Keratinocyte (primary cell): ENCODE results near the gene TSBP1. TPM values are rescaled to one million over a fixed set of nuclear protein-coding genes. Genes with fewer than 3 reads are reported as not detected.

ENCODE experiments used
- DNase-seq: peaks from one replicate; pipeline ENCODE4 v3.0.0-alpha.2; 2011; ENCODE audit warnings: low read depth, missing footprints, low spot score
- FAIRE-seq: peaks from 2 replicates; lab custom pipeline; 2011; peaks lifted over from hg19 to GRCh38; lab: Jason Lieb, UNC
- H2AFZ ChIP-seq: 2 replicates; pipeline ENCODE4 v1.6.0; 2012; ENCODE audit warnings: low read length, control low read depth, inconsistent platforms; ENCODE audit not compliant: control insufficient read depth
- H3K27ac ChIP-seq: 2 replicates; pipeline ENCODE4 v1.5.1; 2011; ENCODE audit warnings: low read length; ENCODE audit not compliant: control insufficient read depth, insufficient read depth
- H3K27me3 ChIP-seq: 3 replicates; pipeline ENCODE4 v1.6.0; 2011; ENCODE audit warnings: low read length; ENCODE audit not compliant: control insufficient read depth, insufficient read depth; ENCODE audit errors: extremely low read depth
- H3K36me3 ChIP-seq, 2 experiments: 2 replicates in 1 of 2; 3 replicates in 1 of 2; pipeline ENCODE4 v1.5.1; 2011; ENCODE audit warnings: low read length in 2 of 2, mild to moderate bottlenecking in 1 of 2; ENCODE audit not compliant: control insufficient read depth in 2 of 2, insufficient read depth in 2 of 2; ENCODE audit errors: extremely low read depth in 1 of 2
- H3K4me1 ChIP-seq: 3 replicates; pipeline ENCODE4 v1.5.1; 2011; ENCODE audit warnings: low read length; ENCODE audit not compliant: control insufficient read depth, insufficient read depth; ENCODE audit errors: extremely low read depth
- H3K4me2 ChIP-seq: 3 replicates; pipeline ENCODE4 v1.6.0; 2011; ENCODE audit warnings: low read depth, low read length; ENCODE audit not compliant: control insufficient read depth, insufficient read depth; ENCODE audit errors: extremely low read depth
- H3K4me3 ChIP-seq, 3 experiments: fragments of 200-600 bp in 1 of 3; sonication (generic) in 1 of 3; 2 replicates in 2 of 3; 3 replicates in 1 of 3; pipeline ENCODE4 v1.5.1; 2011 to 2016; ENCODE audit warnings: low read length in 3 of 3, mild to moderate bottlenecking in 3 of 3, control low read depth in 2 of 3, inconsistent platforms in 1 of 3, low read depth in 1 of 3, mixed read lengths in 1 of 3, mixed run types in 1 of 3, moderate library complexity in 1 of 3; ENCODE audit not compliant: control insufficient read depth in 2 of 3, insufficient read depth in 2 of 3; ENCODE audit errors: extremely low read depth in 1 of 3
- H3K79me2 ChIP-seq: 2 replicates; pipeline ENCODE4 v1.6.0; 2012; ENCODE audit warnings: low read length; ENCODE audit not compliant: control insufficient read depth, insufficient read depth
- H3K9ac ChIP-seq: 3 replicates; pipeline ENCODE4 v1.6.0; 2011; ENCODE audit warnings: low read length; ENCODE audit not compliant: control insufficient read depth, insufficient read depth; ENCODE audit errors: extremely low read depth
- H3K9me1 ChIP-seq: 3 replicates; pipeline ENCODE4 v1.6.0; 2011; ENCODE audit warnings: low read length; ENCODE audit not compliant: control insufficient read depth, insufficient read depth; ENCODE audit errors: extremely low read depth
- H3K9me3 ChIP-seq: 2 replicates; pipeline ENCODE4 v1.5.1; 2012; ENCODE audit warnings: low read depth, low read length; ENCODE audit not compliant: control insufficient read depth
- H4K20me1 ChIP-seq: 3 replicates; pipeline ENCODE4 v1.6.0; 2011; ENCODE audit warnings: low read length; ENCODE audit not compliant: control insufficient read depth, insufficient read depth; ENCODE audit errors: extremely low read depth
- EZH2 ChIP-seq: IDR thresholded peaks from one replicate; pipeline ENCODE4 v1.6.1; 2012; ENCODE audit warnings: inconsistent platforms, mild to moderate bottlenecking, low read length, moderate library complexity
- dilution Hi-C: fragments of 300-500 bp; cut with MboI; formaldehyde crosslinking; loops from one replicate; pipeline ENCODE4 v1.7.0; 2020; ENCODE audit warnings: low sequenced_read_pairs; ENCODE audit not compliant: extremely low pct_ligation_motif_present
- polyA plus RNA-seq, 5 experiments: library from polyadenylated mRNA; depleted of rRNA in 3 of 5; stranded (reverse) in 3 of 5; stranded (forward) in 1 of 5; unstranded in 1 of 5; fragments of >200 nt; gene quantifications; 1 replicate in 1 of 5; 2 replicates in 3 of 5; 3 replicates in 1 of 5; pipeline versions ENCODE4 v1.2.1 to v1.2.3, GENCODE V29; 2011 to 2012; ENCODE audit warnings: missing spikeins in 2 of 5, low read depth in 1 of 5, low replicate concordance in 1 of 5
- TF ChIP-seq, protein P1 (sequence below), 3 experiments: IDR thresholded peaks in 1 of 3; conservative IDR thresholded peaks in 1 of 3; optimal IDR thresholded peaks in 1 of 3; 2 replicates in 2 of 3; 3 replicates in 1 of 3; pipeline versions ENCODE3 to v1.5.1; 2011; ENCODE audit warnings: low read length in 3 of 3, mild to moderate bottlenecking in 3 of 3, moderate library complexity in 2 of 3, control low read depth in 1 of 3, inconsistent platforms in 1 of 3; ENCODE audit not compliant: insufficient read depth in 2 of 3; ENCODE audit errors: extremely low read depth in 1 of 3

The TSBP1 gene
- polyA plus RNA-seq, 1 donor (not counting 4 experiments of a cell fraction or from before 2014, with no cell fraction given) = not detected

GRCh38 chr6:32405656-32406055 lies 34.0 kb upstream of the TSBP1 start:
- dilution Hi-C loops = no loop called here
- peaks cover 17% of the 10 kb centered on the region for H3K27me3 ChIP-seq
- no peak overlapping the region for H3K27ac ChIP-seq

GRCh38 chr6:32402812-32403211 lies 31.1 kb upstream of the TSBP1 start:
- TF ChIP-seq EZH2 = no peak
- TF ChIP-seq, protein P1, sequence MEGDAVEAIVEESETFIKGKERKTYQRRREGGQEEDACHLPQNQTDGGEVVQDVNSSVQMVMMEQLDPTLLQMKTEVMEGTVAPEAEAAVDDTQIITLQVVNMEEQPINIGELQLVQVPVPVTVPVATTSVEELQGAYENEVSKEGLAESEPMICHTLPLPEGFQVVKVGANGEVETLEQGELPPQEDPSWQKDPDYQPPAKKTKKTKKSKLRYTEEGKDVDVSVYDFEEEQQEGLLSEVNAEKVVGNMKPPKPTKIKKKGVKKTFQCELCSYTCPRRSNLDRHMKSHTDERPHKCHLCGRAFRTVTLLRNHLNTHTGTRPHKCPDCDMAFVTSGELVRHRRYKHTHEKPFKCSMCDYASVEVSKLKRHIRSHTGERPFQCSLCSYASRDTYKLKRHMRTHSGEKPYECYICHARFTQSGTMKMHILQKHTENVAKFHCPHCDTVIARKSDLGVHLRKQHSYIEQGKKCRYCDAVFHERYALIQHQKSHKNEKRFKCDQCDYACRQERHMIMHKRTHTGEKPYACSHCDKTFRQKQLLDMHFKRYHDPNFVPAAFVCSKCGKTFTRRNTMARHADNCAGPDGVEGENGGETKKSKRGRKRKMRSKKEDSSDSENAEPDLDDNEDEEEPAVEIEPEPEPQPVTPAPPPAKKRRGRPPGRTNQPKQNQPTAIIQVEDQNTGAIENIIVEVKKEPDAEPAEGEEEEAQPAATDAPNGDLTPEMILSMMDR (optimal IDR thresholded peaks at IDR 0.05 in 1 of 3, IDR thresholded peaks at IDR 0.05 in 1 of 3, conservative IDR thresholded peaks at IDR 0.05 in 1 of 3; ENCODE audit: extremely low read depth in 1 of 3, insufficient read depth in 2 of 3, low read length in 3 of 3) = no peak
- Histone ChIP-seq H3K4me1 (peaks cover 4% of the 10 kb centered on the region), H2AFZ (no peak overlapping the region), H3K36me3 (no peaks in the 10 kb centered on the region), H3K4me3 (no peak overlapping the region), H3K27me3 (peaks cover 14% of the 10 kb centered on the region), H3K4me2 (no peak overlapping the region), H3K9me3 (no peaks in the 10 kb centered on the region), H3K27ac (no peak overlapping the region), H4K20me1 (no peaks in the 10 kb centered on the region), H3K79me2 (no peaks in the 10 kb centered on the region), H3K9ac (no peak overlapping the region), H3K9me1 (no peaks in the 10 kb centered on the region)
- dilution Hi-C loops = no loop called here
- FAIRE-seq = no peak
- no peak for DNase-seq

More at GRCh38 chr6:32405656-32406055, 34.0 kb upstream of the TSBP1 start:
- no peaks in the 10 kb centered on the region for H3K9me3 ChIP-seq
- no peaks in the 10 kb centered on the region for H3K9me1 ChIP-seq
- no peak for TF ChIP-seq EZH2
- TF ChIP-seq, protein P1 (optimal IDR thresholded peaks at IDR 0.05 in 1 of 3, IDR thresholded peaks at IDR 0.05 in 1 of 3, conservative IDR thresholded peaks at IDR 0.05 in 1 of 3; ENCODE audit: extremely low read depth in 1 of 3, insufficient read depth in 2 of 3, low read length in 3 of 3) = no peak
- no peaks in the 10 kb centered on the region for H3K36me3 ChIP-seq
- no peak overlapping the region for H3K9ac ChIP-seq
- H3K4me1 ChIP-seq = no peaks in the 10 kb centered on the region
- H3K4me2 ChIP-seq = no peak overlapping the region
- no peak overlapping the region for H2AFZ ChIP-seq
- H3K4me3 ChIP-seq = no peak overlapping the region
- no peaks in the 10 kb centered on the region for H4K20me1 ChIP-seq
- FAIRE-seq = no peak
- DNase-seq = no peak
- no peaks in the 10 kb centered on the region for H3K79me2 ChIP-seq
